Upper lobe of right lung (tissue), 1 donor: ENCODE data around the gene UBAC2. TPM values are rescaled to one million over a fixed set of nuclear protein-coding genes. Genes with fewer than 3 reads are reported as not detected.

Source experiments
- ATAC-seq: fragments of 200-7000 bp; cut with Tn5 transposase; one replicate; pipeline ENCODE4 v1.9.1; 2020; ENCODE audit warnings: mild to moderate bottlenecking, moderate library complexity
- DNase-seq: peaks from one replicate; pipeline ENCODE4 v3.0.0-alpha.2; 2020
- H3K27ac ChIP-seq: fragments of 200-600 bp; one replicate; pipeline ENCODE4 v1.8.0; 2022
- H3K27me3 ChIP-seq: fragments of 200-600 bp; one replicate; pipeline ENCODE4 v1.8.0; 2022; ENCODE audit warnings: mild to moderate bottlenecking
- H3K36me3 ChIP-seq: fragments of 200-600 bp; one replicate; pipeline ENCODE4 v1.8.0; 2022
- H3K4me1 ChIP-seq: fragments of 200-600 bp; one replicate; pipeline ENCODE4 v1.8.0; 2022
- H3K4me3 ChIP-seq: fragments of 200-600 bp; one replicate; pipeline ENCODE4 v1.8.0; 2022; ENCODE audit warnings: mild to moderate bottlenecking
- H3K9me3 ChIP-seq: fragments of 200-600 bp; one replicate; pipeline ENCODE4 v1.8.0; 2022
- CTCF ChIP-seq: fragments of 200-600 bp; IDR thresholded peaks from one replicate; pipeline ENCODE4 v1.8.0; 2022; ENCODE audit warnings: antibody characterized with exemption
- intact Hi-C: fragments of 100-400 bp; cut with DNase I; formaldehyde crosslinking; loops from one replicate; pipeline ENCODE4 v1.11.0; 2022
- total RNA-seq: library from RNA; stranded (reverse); fragmentation: NEBNext Ultra II Directional; extraction: Animal tissue kit (Norgen Biotek cat#: 25700); gene quantifications from one replicate; pipeline ENCODE4 v1.2.1, GENCODE V29; 2021
- donor health status: DM: no; HTN: yes; CAD: no; lungs with severe emphysema.

The UBAC2 gene
- total RNA-seq, 1 donor from 2014 or later: 50.2 TPM

DNA sequence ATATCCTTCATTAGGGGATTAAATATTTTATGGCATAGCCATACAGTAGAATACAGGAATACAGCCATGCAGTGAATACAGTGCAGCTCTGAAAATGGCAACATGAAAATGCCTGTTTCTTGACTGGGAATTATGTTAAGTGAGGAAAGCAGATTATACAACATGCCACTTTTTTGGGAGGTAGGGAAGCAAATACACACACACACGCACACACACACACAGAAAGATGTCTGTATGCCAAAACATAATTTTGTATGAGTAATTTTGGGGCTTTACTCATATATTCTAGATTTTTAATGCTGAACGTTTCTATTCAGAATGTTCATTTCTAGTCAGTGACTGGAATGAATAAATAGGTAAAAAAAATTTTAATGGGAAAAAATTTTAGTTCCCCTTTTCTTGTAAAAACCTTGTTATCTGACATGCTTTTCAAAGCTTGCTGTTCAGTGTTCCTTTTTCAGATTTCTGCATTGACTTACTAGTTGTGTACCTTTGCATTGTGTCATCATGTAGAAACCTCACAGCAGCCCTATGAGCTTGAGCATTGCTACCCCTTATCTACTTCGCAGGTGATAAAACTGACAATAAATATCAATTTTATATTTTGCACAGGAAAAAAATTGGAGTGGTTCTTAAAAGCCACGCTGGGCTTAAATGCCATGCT lies 98.7 kb downstream of the UBAC2 start:
- Histone ChIP-seq H3K4me3 (no peak overlapping the region), H3K27ac (no peak overlapping the region), H3K27me3 (no peaks in the 10 kb centered on the region), H3K9me3 (no peaks in the 10 kb centered on the region), H3K36me3 (peaks cover 13% of the 10 kb centered on the region), H3K4me1 (no peaks in the 10 kb centered on the region)
- ATAC-seq (no peak), DNase-seq (no peak)
- intact Hi-C loops: no loop called here
- TF ChIP-seq CTCF: no peak

GRCh38 chr13:99299920-99300341 lies 99.3 kb downstream of the UBAC2 start:
- Histone ChIP-seq H3K4me1 (no peaks in the 10 kb centered on the region), H3K27me3 (no peaks in the 10 kb centered on the region), H3K27ac (no peak overlapping the region), H3K36me3 (peaks cover 10% of the 10 kb centered on the region), H3K4me3 (no peak overlapping the region), H3K9me3 (no peaks in the 10 kb centered on the region)
- TF ChIP-seq CTCF: no peak
- ATAC-seq (no peak), DNase-seq (no peak)
- intact Hi-C loops: no loop called here

DNA sequence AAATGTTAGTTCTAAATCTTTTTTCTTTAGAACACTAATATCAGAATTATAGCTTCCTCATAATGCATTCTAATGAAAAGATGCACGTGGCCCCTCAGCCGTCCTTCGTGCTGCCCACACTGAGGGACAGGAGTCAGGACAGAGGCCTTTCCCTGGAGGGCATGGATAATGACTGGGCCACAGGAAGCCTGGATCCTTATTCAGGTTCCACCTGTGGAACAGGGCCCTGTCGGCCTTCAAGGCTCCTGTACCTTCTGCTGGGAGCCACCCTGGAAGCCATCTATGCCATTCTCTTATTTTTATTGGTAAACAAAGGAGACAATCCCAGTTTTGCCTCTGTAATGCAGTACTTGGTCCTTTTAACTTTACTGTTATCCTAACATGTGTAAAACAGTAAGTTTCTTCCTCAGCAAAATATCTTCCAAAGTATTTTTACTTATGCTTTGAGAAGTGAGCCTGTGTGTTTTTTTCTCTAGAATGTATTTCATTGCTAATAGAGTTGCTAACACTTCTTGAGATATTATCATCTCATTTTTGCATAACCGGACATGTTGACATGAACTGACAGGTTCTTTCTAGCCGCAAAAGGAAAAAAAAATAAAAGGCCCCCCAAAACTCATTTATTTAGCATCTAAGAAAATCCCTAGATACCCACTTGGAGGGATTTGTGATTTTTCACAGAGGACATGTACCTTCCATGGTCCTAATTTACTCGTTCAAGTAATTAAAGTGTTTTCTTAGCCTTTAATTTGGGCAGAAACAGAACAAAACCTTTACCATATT lies 100.6 kb downstream of the UBAC2 start:
- ATAC-seq (no peak), DNase-seq (no peak)
- no peaks in the 10 kb centered on the region for H3K36me3 ChIP-seq
- H3K4me1 ChIP-seq: no peaks in the 10 kb centered on the region
- TF ChIP-seq CTCF: no peak
- H3K4me3 ChIP-seq: no peak overlapping the region
- H3K27me3 ChIP-seq: no peaks in the 10 kb centered on the region
- H3K9me3 ChIP-seq: no peaks in the 10 kb centered on the region
- intact Hi-C loops: no loop called here
- H3K27ac ChIP-seq: no peak overlapping the region

GRCh38 chr13:99301913-99302636 lies 101.4 kb downstream of the UBAC2 start:
- Histone ChIP-seq H3K36me3 (no peaks in the 10 kb centered on the region), H3K9me3 (no peaks in the 10 kb centered on the region), H3K27ac (no peak overlapping the region), H3K4me3 (no peak overlapping the region), H3K27me3 (no peaks in the 10 kb centered on the region), H3K4me1 (peaks cover 2% of the 10 kb centered on the region)
- no peak for TF ChIP-seq CTCF
- DNase-seq (no peak), ATAC-seq (no peak)
- intact Hi-C loops: no loop called here

- no peaks in the 10 kb centered on the region for H3K27me3 ChIP-seq
- DNase-seq (no peak), ATAC-seq (no peak)
- H3K4me1 ChIP-seq: peaks cover 10% of the 10 kb centered on the region
- H3K9me3 ChIP-seq: no peaks in the 10 kb centered on the region
- TF ChIP-seq CTCF: no peak
- intact Hi-C loops: no loop called here
- no peak overlapping the region for H3K4me3 ChIP-seq
- H3K36me3 ChIP-seq: no peaks in the 10 kb centered on the region
- H3K27ac ChIP-seq: no peak overlapping the region
Observed at GRCh38 chr13:99302637-99303505, 102.2 kb downstream of the UBAC2 start.
